Activated CD8-positive, alpha-beta memory T cell treated with anti-CD3 and anti-CD28 coated beads, Interleukin-2, amount 50 U/mL, for 24 hours (primary cell): ENCODE data around the gene CTRB1.
"Not testable (repeated sequence)": the region's sequence is repeated elsewhere in the genome, so short reads cannot be mapped to it uniquely, and the experiment has no call there.

Experiments
- DNase-seq: peaks from one replicate; pipeline ENCODE4 v3.0.0-alpha.2; 2020; ENCODE audit errors: extremely low read depth

CTRB1 gene

GRCh38 chr16:75204410-75204758 lies 14.4 kb upstream of the CTRB1 start:
- DNase-seq = no peak

GRCh38 chr16:75204905-75205304 lies 13.9 kb upstream of the CTRB1 start:
- not testable (repeated sequence) for DNase-seq

GRCh38 chr16:75205438-75205837 lies 13.3 kb upstream of the CTRB1 start:
- DNase-seq = not testable (repeated sequence)

GRCh38 chr16:75205961-75206748 lies 12.6 kb upstream of the CTRB1 start:
- not testable (repeated sequence) for DNase-seq

- DNase-seq = no peak
Observed at GRCh38 chr16:75206749-75207451, 11.9 kb upstream of the CTRB1 start, which contains the start of gene CTRB2. Gene CTRB2, minus strand, starts transcription at chr16:75207161. Its CDS starts 20 bp downstream, at chr16:75207141.

- DNase-seq = no peak
Observed at GRCh38 chr16:75207831-75208230, 11.0 kb upstream of the CTRB1 start.

- DNase-seq = no peak
Observed at GRCh38 chr16:75208242-75208825, 10.5 kb upstream of the CTRB1 start.

GRCh38 chr16:75208861-75209505 lies 9.8 kb upstream of the CTRB1 start:
- DNase-seq = no peak

GRCh38 chr16:75209514-75209913 lies 9.3 kb upstream of the CTRB1 start:
- not testable (repeated sequence) for DNase-seq

- DNase-seq = no peak
Observed at GRCh38 chr16:75209944-75210343, 8.8 kb upstream of the CTRB1 start.

GRCh38 chr16:75211286-75211685 lies 7.5 kb upstream of the CTRB1 start:
- DNase-seq = not testable (repeated sequence)

- DNase-seq = no peak
Observed at GRCh38 chr16:75216127-75216526, 2.7 kb upstream of the CTRB1 start.

GRCh38 chr16:75216576-75216975 lies 2.2 kb upstream of the CTRB1 start:
- no peak for DNase-seq

GRCh38 chr16:75217389-75217851 lies 1.4 kb upstream of the CTRB1 start:
- no peak for DNase-seq

- DNase-seq = no peak
Observed at GRCh38 chr16:75219088-75219487, 300 bp downstream of the CTRB1 start.

GRCh38 chr16:75219838-75220237 lies 1.1 kb downstream of the CTRB1 start:
- no peak for DNase-seq

- no peak for DNase-seq
Observed at GRCh38 chr16:75222271-75222783, 3.5 kb downstream of the CTRB1 start.

- not testable (repeated sequence) for DNase-seq
Observed at GRCh38 chr16:75223129-75223528, 4.3 kb downstream of the CTRB1 start.

- DNase-seq = no peak
Observed at GRCh38 chr16:75224306-75225082, 5.7 kb downstream of the CTRB1 start.

GRCh38 chr16:75225092-75225491 lies 6.3 kb downstream of the CTRB1 start:
- DNase-seq = no peak
